Activated CD8-positive, alpha-beta T cell treated with anti-CD3 and anti-CD28 coated beads for 36 hours (primary cell): Measurements from ENCODE around the gene ATXN1. TPM values are rescaled to one million over a fixed set of nuclear protein-coding genes. Genes with fewer than 3 reads are reported as not detected.

ENCODE experiments used
- ATAC-seq: fragments of 200-7000 bp; cut with Tn5 transposase; one replicate; pipeline ENCODE4 v1.10.0; 2021; ENCODE audit warnings: mild to moderate bottlenecking, moderate library complexity
- CTCF ChIA-PET: fragments of 350-600 bp; sonication (Branson Sonifier 250); formaldehyde crosslinking; loops from one replicate; lab custom pipeline; 2021; ENCODE audit warnings: antibody characterized with exemption; lab: Charles Lee
- POLR2A ChIA-PET: fragments of 350-600 bp; sonication (Branson Sonifier 250); formaldehyde crosslinking; loops from one replicate; lab custom pipeline; 2021; ENCODE audit warnings: antibody characterized with exemption; lab: Charles Lee
- DNase-seq: peaks from one replicate; pipeline ENCODE4 v3.0.0-alpha.2; 2020
- H3K27ac Mint-ChIP-seq: one replicate; pipeline ENCODE4 v1.8.0; 2021; ENCODE audit warnings: mild to moderate bottlenecking, mixed read lengths
- H3K27me3 Mint-ChIP-seq: one replicate; pipeline ENCODE4 v1.8.0; 2021; ENCODE audit warnings: mixed read lengths
- H3K36me3 Mint-ChIP-seq: one replicate; pipeline ENCODE4 v1.8.0; 2021; ENCODE audit warnings: low read depth, mixed read lengths
- H3K4me1 Mint-ChIP-seq: one replicate; pipeline ENCODE4 v1.8.0; 2021; ENCODE audit warnings: low read depth, mixed read lengths
- H3K4me3 Mint-ChIP-seq: one replicate; pipeline ENCODE4 v1.8.0; 2021; ENCODE audit warnings: mild to moderate bottlenecking, moderate library complexity, mixed read lengths
- H3K9me3 Mint-ChIP-seq: one replicate; pipeline ENCODE4 v1.8.0; 2021; ENCODE audit warnings: mixed read lengths
- CTCF ChIP-seq: fragments of 200-600 bp; IDR thresholded peaks from one replicate; pipeline ENCODE4 v1.8.0; 2022; ENCODE audit warnings: antibody characterized with exemption, mild to moderate bottlenecking
- intact Hi-C: fragments of 100-400 bp; cut with micrococcal nuclease; formaldehyde crosslinking; loops from one replicate; pipeline ENCODE4 v1.10.0; 2022
- total RNA-seq, 2 experiments: library from RNA; stranded (reverse); gene quantifications; one replicate each; pipeline ENCODE4 v1.2.3, GENCODE V29; 2021

ATXN1 gene
- total RNA-seq, 2 experiments from 2014 or later = 35.4 to 40.8 TPM

GRCh38 chr6:16802071-16802470 is 40.8 kb upstream of the ATXN1 start:
- ChIA-PET POLR2A (interaction anchor here (1.4 kb wide), 1 partner anchor 30 kb away, joined by 4 read pairs; no protein-coding TSS in a partner anchor), CTCF (no interaction called here)
- ATAC-seq (no peak), DNase-seq (no peak)
- no peak overlapping the region for H3K4me3 Mint-ChIP-seq
- H3K9me3 Mint-ChIP-seq = no peaks in the 10 kb centered on the region
- intact Hi-C loops = no loop called here
- TF ChIP-seq CTCF = no peak
- H3K27me3 Mint-ChIP-seq = no peaks in the 10 kb centered on the region
- H3K4me1 Mint-ChIP-seq = peaks cover 16% of the 10 kb centered on the region
- no peaks in the 10 kb centered on the region for H3K36me3 Mint-ChIP-seq
- H3K27ac Mint-ChIP-seq = no peak overlapping the region

GRCh38 chr6:16800942-16801341 is 39.7 kb upstream of the ATXN1 start:
- intact Hi-C loops = no loop called here
- CTCF ChIA-PET = interaction anchor here (1.0 kb wide), 1 partner anchor 37 kb away, joined by 3 read pairs; no protein-coding TSS in a partner anchor
- Mint-ChIP-seq H3K9me3 (no peaks in the 10 kb centered on the region), H3K36me3 (no peaks in the 10 kb centered on the region), H3K4me3 (no peak overlapping the region), H3K27me3 (no peaks in the 10 kb centered on the region), H3K4me1 (peaks cover 16% of the 10 kb centered on the region), H3K27ac (no peak overlapping the region)
- ATAC-seq = peak; percentile 55
- POLR2A ChIA-PET = interaction anchor here (0.9 to 1.4 kb wide), 2 partner anchors 14 to 31 kb away, joined by 3 to 4 read pairs; no protein-coding TSS in a partner anchor
- DNase-seq = no peak
- no peak for TF ChIP-seq CTCF

GRCh38 chr6:16800341-16800740 is 39.1 kb upstream of the ATXN1 start:
- Mint-ChIP-seq H3K4me3 (no peak overlapping the region), H3K27me3 (no peaks in the 10 kb centered on the region), H3K27ac (no peak overlapping the region), H3K9me3 (no peaks in the 10 kb centered on the region), H3K36me3 (no peaks in the 10 kb centered on the region), H3K4me1 (peaks cover 16% of the 10 kb centered on the region)
- CTCF ChIA-PET = interaction anchor here (1.0 kb wide), 1 partner anchor 37 kb away, joined by 3 read pairs; no protein-coding TSS in a partner anchor
- intact Hi-C loops = no loop called here
- TF ChIP-seq CTCF = no peak
- ATAC-seq = no peak
- POLR2A ChIA-PET = no interaction called here
- no peak for DNase-seq

GRCh38 chr6:16799279-16800193 is 38.3 kb upstream of the ATXN1 start:
- no peak for DNase-seq
- Mint-ChIP-seq H3K27ac (no peak overlapping the region), H3K9me3 (no peaks in the 10 kb centered on the region), H3K4me1 (peaks cover 16% of the 10 kb centered on the region), H3K4me3 (no peak overlapping the region), H3K36me3 (no peaks in the 10 kb centered on the region), H3K27me3 (no peaks in the 10 kb centered on the region)
- CTCF ChIA-PET = interaction anchor here (1.0 kb wide), 1 partner anchor 36 kb away, joined by 3 read pairs; no protein-coding TSS in a partner anchor
- intact Hi-C loops = no loop called here
- POLR2A ChIA-PET = no interaction called here
- no peak for TF ChIP-seq CTCF
- no peak for ATAC-seq

GRCh38 chr6:16793828-16794412 is 32.7 kb upstream of the ATXN1 start:
- no peaks in the 10 kb centered on the region for H3K4me1 Mint-ChIP-seq
- no peak for TF ChIP-seq CTCF
- POLR2A ChIA-PET = no interaction called here
- CTCF ChIA-PET = no interaction called here
- intact Hi-C loops = no loop called here
- no peak for ATAC-seq
- H3K27me3 Mint-ChIP-seq = no peaks in the 10 kb centered on the region
- H3K27ac Mint-ChIP-seq = no peak overlapping the region
- H3K9me3 Mint-ChIP-seq = peaks cover 5% of the 10 kb centered on the region
- DNase-seq = no peak
- no peaks in the 10 kb centered on the region for H3K36me3 Mint-ChIP-seq
- no peak overlapping the region for H3K4me3 Mint-ChIP-seq
